Measurements from ENCODE around the gene ZNF385B.

The ZNF385B gene

DNA sequence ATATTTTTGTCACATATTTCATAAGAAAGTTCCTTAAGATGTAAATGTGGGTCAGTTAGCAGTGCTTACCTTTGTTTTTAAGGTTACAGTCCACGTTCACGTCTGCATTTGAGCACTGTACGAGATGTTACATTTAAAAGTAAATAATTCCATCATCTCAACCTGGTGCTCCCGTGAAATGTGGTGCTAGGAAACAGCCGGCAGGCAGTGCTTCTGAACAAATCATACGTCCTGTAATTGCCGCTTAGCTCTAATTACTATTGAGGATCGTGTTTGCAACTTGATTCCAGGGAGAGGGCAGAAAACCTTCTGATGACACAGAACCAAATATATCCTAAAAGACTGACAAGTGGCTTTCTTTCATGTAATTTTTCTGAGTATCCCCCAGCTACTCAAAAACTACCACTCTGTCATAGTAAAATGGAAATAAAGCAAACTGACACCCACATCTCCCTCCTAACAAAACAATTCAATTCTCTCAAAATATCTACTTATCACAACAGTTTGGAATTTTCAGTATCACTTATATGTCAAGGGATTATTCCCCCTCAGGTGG lies 299.0 kb downstream of the ZNF385B start:
- Histone ChIP-seq H2BK120ac (ENCODE audit: insufficient read depth, low read length, poor library complexity) (no peak overlapping the region), H3K4me2 (ENCODE audit: low read length) (no peak overlapping the region), H2AK5ac (ENCODE audit: low read length) (no peak overlapping the region), H4K91ac (ENCODE audit: low read depth, low read length) (no peak overlapping the region), H3K27me3 (ENCODE audit: insufficient read depth, low read length) (no peaks in the 10 kb centered on the region), H3K4ac (ENCODE audit: low read depth, low read length) (no peak overlapping the region), H2BK12ac (ENCODE audit: low read length) (no peak overlapping the region), H4K8ac (ENCODE audit: low read depth, low read length) (no peak overlapping the region), H2BK5ac (ENCODE audit: low read depth, low read length, poor library complexity) (no peak overlapping the region), H3K18ac (ENCODE audit: low read length) (no peak overlapping the region), H3K23ac (ENCODE audit: low read length) (no peak overlapping the region), H3K79me2 (ENCODE audit: control insufficient read depth, insufficient read depth, low read length, poor library complexity) (no peaks in the 10 kb centered on the region), H2AFZ (ENCODE audit: insufficient read depth, low read length, poor library complexity) (no peak overlapping the region), H3K36me3 (ENCODE audit: control insufficient read depth in 1 of 2, insufficient read depth in 2 of 2, low read length in 2 of 2) (no peaks in the 10 kb centered on the region), H3K9me3 (ENCODE audit: insufficient read depth, low read depth, low read length) (no peaks in the 10 kb centered on the region), H3K79me1 (ENCODE audit: low read length) (no peaks in the 10 kb centered on the region), H3K4me3 (ENCODE audit: low read depth, low read length) (no peak overlapping the region), H3K27ac (ENCODE audit: low read depth, low read length) (no peak overlapping the region), H4K12ac (ENCODE audit: low read depth, low read length) (no peak overlapping the region), H3K14ac (ENCODE audit: low read length) (no peak overlapping the region), H3K9ac (ENCODE audit: low read length) (no peak overlapping the region), H3K4me1 (ENCODE audit: control insufficient read depth in 1 of 2, insufficient read depth in 2 of 2, low read length in 2 of 2) (no peaks in the 10 kb centered on the region)
- no CpG with 5 or more reads among the region's 8 CpGs for WGBS (ENCODE audit: extremely low coverage, insufficient coverage, insufficient read length)
- DNase-seq: no peak

DNA sequence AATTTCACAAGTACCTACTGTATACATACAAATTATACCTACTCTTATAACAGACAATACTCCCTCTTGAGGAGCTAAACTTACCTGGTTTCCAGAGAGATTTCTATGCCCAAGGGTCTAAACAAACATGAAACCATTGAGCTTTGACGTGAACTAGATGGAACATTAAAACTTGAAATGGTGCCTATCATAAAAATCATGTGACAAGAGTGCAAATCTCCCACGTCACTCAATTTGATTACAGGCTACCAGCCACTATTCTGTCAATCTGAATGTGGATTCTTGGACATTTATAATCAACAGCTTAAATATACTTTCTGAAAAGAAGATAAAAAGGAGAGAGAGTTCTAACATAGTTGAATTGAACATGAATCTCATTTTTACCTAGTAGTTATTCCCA lies 299.7 kb downstream of the ZNF385B start:
- DNase-seq: no peak
- no peaks in the 10 kb centered on the region for H3K4me1 ChIP-seq (ENCODE audit: control insufficient read depth in 1 of 2, insufficient read depth in 2 of 2, low read length in 2 of 2)
- H3K79me1 ChIP-seq (ENCODE audit: low read length): no peaks in the 10 kb centered on the region
- H3K9me3 ChIP-seq (ENCODE audit: insufficient read depth, low read depth, low read length): no peaks in the 10 kb centered on the region
- no peaks in the 10 kb centered on the region for H3K36me3 ChIP-seq (ENCODE audit: control insufficient read depth in 1 of 2, insufficient read depth in 2 of 2, low read length in 2 of 2)
- H4K12ac ChIP-seq (ENCODE audit: low read depth, low read length): no peak overlapping the region
- no peak overlapping the region for H3K18ac ChIP-seq (ENCODE audit: low read length)
- H3K4me2 ChIP-seq (ENCODE audit: low read length): no peak overlapping the region
- H3K27ac ChIP-seq (ENCODE audit: low read depth, low read length): no peak overlapping the region
- no peak overlapping the region for H2AFZ ChIP-seq (ENCODE audit: insufficient read depth, low read length, poor library complexity)
- no peak overlapping the region for H2BK120ac ChIP-seq (ENCODE audit: insufficient read depth, low read length, poor library complexity)
- no peak overlapping the region for H3K14ac ChIP-seq (ENCODE audit: low read length)
- no peak overlapping the region for H2BK12ac ChIP-seq (ENCODE audit: low read length)
- H4K91ac ChIP-seq (ENCODE audit: low read depth, low read length): no peak overlapping the region
- H3K23ac ChIP-seq (ENCODE audit: low read length): no peak overlapping the region
- H4K8ac ChIP-seq (ENCODE audit: low read depth, low read length): no peak overlapping the region
- H2AK5ac ChIP-seq (ENCODE audit: low read length): no peak overlapping the region
- no peak overlapping the region for H2BK5ac ChIP-seq (ENCODE audit: low read depth, low read length, poor library complexity)
- H3K27me3 ChIP-seq (ENCODE audit: insufficient read depth, low read length): no peaks in the 10 kb centered on the region
- no peak overlapping the region for H3K4ac ChIP-seq (ENCODE audit: low read depth, low read length)
- no peak overlapping the region for H3K4me3 ChIP-seq (ENCODE audit: low read depth, low read length)
- no peak overlapping the region for H3K9ac ChIP-seq (ENCODE audit: low read length)
- no peaks in the 10 kb centered on the region for H3K79me2 ChIP-seq (ENCODE audit: control insufficient read depth, insufficient read depth, low read length, poor library complexity)
- WGBS (ENCODE audit: extremely low coverage, insufficient coverage, insufficient read length): no CpG with 5 or more reads among the region's 2 CpGs

DNA sequence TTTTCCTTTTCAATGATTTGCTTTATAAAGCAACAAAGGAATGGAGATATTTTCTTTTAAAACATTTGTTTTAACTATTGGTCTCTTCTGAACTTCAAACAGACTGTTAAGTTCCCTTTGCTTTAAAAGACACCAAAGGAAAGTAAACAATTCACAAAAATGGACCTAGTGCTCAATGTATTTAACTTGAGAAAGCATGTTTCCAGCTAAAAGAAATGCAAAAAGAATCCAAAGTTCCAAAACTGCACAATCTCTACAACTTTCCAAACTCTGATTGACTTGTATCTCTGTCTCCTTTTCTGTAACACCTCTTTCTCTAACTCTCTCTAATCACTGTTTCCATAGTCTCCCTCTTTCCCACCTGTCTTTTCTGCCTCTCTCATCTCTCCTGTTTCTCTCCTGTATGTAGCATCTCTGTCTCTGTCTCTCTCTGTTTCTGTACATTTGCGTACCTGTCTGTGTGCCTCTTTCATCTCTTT lies 301.1 kb downstream of the ZNF385B start:
- Histone ChIP-seq H3K27me3 (ENCODE audit: insufficient read depth, low read length) (no peaks in the 10 kb centered on the region), H3K79me2 (ENCODE audit: control insufficient read depth, insufficient read depth, low read length, poor library complexity) (no peaks in the 10 kb centered on the region), H4K12ac (ENCODE audit: low read depth, low read length) (no peak overlapping the region), H2BK12ac (ENCODE audit: low read length) (no peak overlapping the region), H3K9ac (ENCODE audit: low read length) (no peak overlapping the region), H3K4me2 (ENCODE audit: low read length) (no peak overlapping the region), H3K27ac (ENCODE audit: low read depth, low read length) (no peak overlapping the region), H2BK120ac (ENCODE audit: insufficient read depth, low read length, poor library complexity) (no peak overlapping the region), H2AK5ac (ENCODE audit: low read length) (no peak overlapping the region), H2AFZ (ENCODE audit: insufficient read depth, low read length, poor library complexity) (no peak overlapping the region), H2BK5ac (ENCODE audit: low read depth, low read length, poor library complexity) (no peak overlapping the region), H3K18ac (ENCODE audit: low read length) (no peak overlapping the region), H3K36me3 (ENCODE audit: control insufficient read depth in 1 of 2, insufficient read depth in 2 of 2, low read length in 2 of 2) (no peaks in the 10 kb centered on the region), H3K14ac (ENCODE audit: low read length) (no peak overlapping the region), H3K23ac (ENCODE audit: low read length) (no peak overlapping the region), H3K4me3 (ENCODE audit: low read depth, low read length) (no peak overlapping the region), H3K79me1 (ENCODE audit: low read length) (no peaks in the 10 kb centered on the region), H3K9me3 (ENCODE audit: insufficient read depth, low read depth, low read length) (no peaks in the 10 kb centered on the region), H3K4ac (ENCODE audit: low read depth, low read length) (no peak overlapping the region), H4K91ac (ENCODE audit: low read depth, low read length) (no peak overlapping the region), H3K4me1 (ENCODE audit: control insufficient read depth in 1 of 2, insufficient read depth in 2 of 2, low read length in 2 of 2) (no peaks in the 10 kb centered on the region), H4K8ac (ENCODE audit: low read depth, low read length) (no peak overlapping the region)
- no peak for DNase-seq
- no CpG with 5 or more reads among the region's 1 CpG for WGBS (ENCODE audit: extremely low coverage, insufficient coverage, insufficient read length)

DNA sequence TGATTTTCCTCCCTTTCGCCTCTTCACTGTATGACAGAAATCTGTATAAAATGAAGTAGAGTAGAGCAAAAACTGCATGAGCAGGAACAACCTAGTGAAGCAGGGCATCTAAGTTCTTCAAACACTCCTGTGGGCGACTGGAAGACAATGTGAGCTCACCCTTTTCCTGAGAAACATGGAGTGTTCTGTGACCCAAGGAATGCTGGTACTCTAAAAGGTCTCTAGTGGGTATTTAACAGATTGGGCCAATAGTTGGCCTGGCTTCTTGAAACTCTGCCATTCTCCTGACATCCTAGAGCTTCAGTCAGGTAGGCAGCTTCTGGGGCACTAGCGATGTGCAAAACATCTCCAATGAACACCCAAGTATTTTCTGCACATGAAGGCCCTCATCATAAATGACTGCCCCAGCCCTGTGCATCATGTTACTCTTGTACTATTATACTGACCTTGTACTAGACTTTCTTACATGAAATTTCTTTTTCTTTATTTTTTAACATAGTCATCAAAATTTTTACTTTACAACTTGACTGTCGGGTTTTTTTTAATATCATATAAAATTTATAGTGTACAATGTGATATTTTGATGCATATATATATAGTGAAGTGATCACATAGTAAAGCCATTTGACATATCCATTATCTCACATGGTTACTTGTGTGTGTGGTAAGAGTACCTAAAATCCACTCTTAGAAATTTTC lies 302.2 kb downstream of the ZNF385B start:
- Histone ChIP-seq H2BK5ac (ENCODE audit: low read depth, low read length, poor library complexity) (no peak overlapping the region), H3K14ac (ENCODE audit: low read length) (no peak overlapping the region), H2BK120ac (ENCODE audit: insufficient read depth, low read length, poor library complexity) (no peak overlapping the region), H2AK5ac (ENCODE audit: low read length) (no peak overlapping the region), H3K23ac (ENCODE audit: low read length) (no peak overlapping the region), H3K18ac (ENCODE audit: low read length) (no peak overlapping the region), H3K27me3 (ENCODE audit: insufficient read depth, low read length) (no peaks in the 10 kb centered on the region), H4K91ac (ENCODE audit: low read depth, low read length) (no peak overlapping the region), H3K36me3 (ENCODE audit: control insufficient read depth in 1 of 2, insufficient read depth in 2 of 2, low read length in 2 of 2) (no peaks in the 10 kb centered on the region), H3K9me3 (ENCODE audit: insufficient read depth, low read depth, low read length) (no peaks in the 10 kb centered on the region), H3K27ac (ENCODE audit: low read depth, low read length) (no peak overlapping the region), H3K79me1 (ENCODE audit: low read length) (no peaks in the 10 kb centered on the region), H3K79me2 (ENCODE audit: control insufficient read depth, insufficient read depth, low read length, poor library complexity) (no peaks in the 10 kb centered on the region), H3K4me3 (ENCODE audit: low read depth, low read length) (no peak overlapping the region), H4K8ac (ENCODE audit: low read depth, low read length) (no peak overlapping the region), H3K9ac (ENCODE audit: low read length) (no peak overlapping the region), H4K12ac (ENCODE audit: low read depth, low read length) (no peak overlapping the region), H2AFZ (ENCODE audit: insufficient read depth, low read length, poor library complexity) (no peak overlapping the region), H2BK12ac (ENCODE audit: low read length) (no peak overlapping the region), H3K4ac (ENCODE audit: low read depth, low read length) (no peak overlapping the region), H3K4me2 (ENCODE audit: low read length) (no peak overlapping the region), H3K4me1 (ENCODE audit: control insufficient read depth in 1 of 2, insufficient read depth in 2 of 2, low read length in 2 of 2) (no peaks in the 10 kb centered on the region)
- DNase-seq: no peak
- no CpG with 5 or more reads among the region's 4 CpGs for WGBS (ENCODE audit: extremely low coverage, insufficient coverage, insufficient read length)
